ENCODE data around the gene CHCHD5. TPM values are rescaled to one million over a fixed set of nuclear protein-coding genes. Genes with fewer than 3 reads are reported as not detected.

Gene CHCHD5
- total RNA-seq, 4 donors from 2014 or later, result 16.6 to 31.2 (median 18.4) TPM

- no peak for DNase-seq
- peaks cover 2 to 28% (median 11%) of the 10 kb centered on the region in 3 donors for H3K4me1 ChIP-seq
- no peaks in the 10 kb centered on the region for H3K9me3 ChIP-seq
- peaks cover 0 to 24% (median 8%) of the 10 kb centered on the region in 3 donors for H3K36me3 ChIP-seq
- intact Hi-C loops (cut with DNase I), result no loop called here
- 93 to 100% methylated on average over 5 to 6 of the region's 7 CpGs for WGBS, 2 donors
- no peak overlapping the region for H3K27ac ChIP-seq
- H3K4me3 ChIP-seq, result no peak overlapping the region
- TF ChIP-seq CTCF (IDR thresholded peaks at IDR 0.05), result no peak
- no peak for TF ChIP-seq POLR2A (IDR thresholded peaks at IDR 0.05)
- no peaks in the 10 kb centered on the region for H3K27me3 ChIP-seq
Measured at GRCh38 chr2:112580084-112580483, 4.3 kb upstream of the CHCHD5 start.

- TF ChIP-seq CTCF (IDR thresholded peaks at IDR 0.05) (peak; percentile 55 to 73 (median 70)), POLR2A (IDR thresholded peaks at IDR 0.05) (no peak)
- intact Hi-C loops (cut with DNase I), result no loop called here
- H3K27ac ChIP-seq, result no peak overlapping the region
- DNase-seq, result no peak
- peaks cover 0 to 15% (median 0%) of the 10 kb centered on the region in 3 donors for H3K36me3 ChIP-seq
- no peaks in the 10 kb centered on the region for H3K9me3 ChIP-seq
- WGBS, 2 donors, result 19 to 37% methylated on average over 8 to 10 of the region's 10 CpGs
- no peak overlapping the region for H3K4me3 ChIP-seq
- H3K4me1 ChIP-seq, result peaks cover 4 to 47% (median 19%) of the 10 kb centered on the region in 3 donors
- H3K27me3 ChIP-seq, result no peaks in the 10 kb centered on the region
Measured at GRCh38 chr2:112582314-112582746, 2.1 kb upstream of the CHCHD5 start.

GRCh38 chr2:112583497-112584133 is 794 bp upstream of the CHCHD5 start:
- DNase-seq, result no peak
- H3K4me1 ChIP-seq, result peaks cover 4 to 47% (median 19%) of the 10 kb centered on the region in 3 donors
- H3K27me3 ChIP-seq, result no peaks in the 10 kb centered on the region
- H3K4me3 ChIP-seq, result peak overlapping the region; percentile 61 to 77 (median 66)
- WGBS, 2 donors, result 26 to 32% methylated on average over 16 to 19 of the region's 19 CpGs
- intact Hi-C loops (cut with DNase I), result no loop called here
- H3K27ac ChIP-seq, result peak overlapping the region; percentile 84 to 97 (median 94)
- H3K36me3 ChIP-seq, result peaks cover 0 to 27% (median 0%) of the 10 kb centered on the region in 3 donors
- H3K9me3 ChIP-seq, result no peaks in the 10 kb centered on the region
- TF ChIP-seq CTCF (IDR thresholded peaks at IDR 0.05) (no peak), POLR2A (IDR thresholded peaks at IDR 0.05) (no peak)

- H3K27me3 ChIP-seq, result no peaks in the 10 kb centered on the region
- WGBS, 2 donors, result 53 to 60% methylated on average over 3 of the region's 3 CpGs
- H3K27ac ChIP-seq, result peak overlapping the region; percentile 84 to 97 (median 94)
- H3K36me3 ChIP-seq, result peaks cover 0 to 38% (median 0%) of the 10 kb centered on the region in 3 donors
- TF ChIP-seq POLR2A (IDR thresholded peaks at IDR 0.05) (no peak), CTCF (IDR thresholded peaks at IDR 0.05) (no peak)
- H3K4me1 ChIP-seq, result peaks cover 4 to 42% (median 19%) of the 10 kb centered on the region in 3 donors
- no peaks in the 10 kb centered on the region for H3K9me3 ChIP-seq
- no peak for DNase-seq
- intact Hi-C loops (cut with DNase I), result no loop called here
- peak overlapping the region; percentile 61 to 77 (median 66) for H3K4me3 ChIP-seq
Measured at GRCh38 chr2:112584891-112585250, 462 bp downstream of the CHCHD5 start.

GRCh38 chr2:112585400-112585799 is 991 bp downstream of the CHCHD5 start:
- DNase-seq, result no peak
- Histone ChIP-seq H3K27ac (peak overlapping the region; percentile 84 to 97 (median 94)), H3K36me3 (peaks cover 0 to 43% (median 0%) of the 10 kb centered on the region in 3 donors), H3K9me3 (no peaks in the 10 kb centered on the region), H3K4me3 (peak overlapping the region in 3 of 4 donors; percentile 64 to 77 (median 67)), H3K27me3 (no peaks in the 10 kb centered on the region), H3K4me1 (peaks cover 4 to 42% (median 19%) of the 10 kb centered on the region in 3 donors)
- intact Hi-C loops (cut with DNase I), result no loop called here
- WGBS, 2 donors, result 100% methylated on average over 1 to 2 of the region's 3 CpGs
- TF ChIP-seq POLR2A (IDR thresholded peaks at IDR 0.05), result no peak
- no peak for TF ChIP-seq CTCF (IDR thresholded peaks at IDR 0.05)
